H9 (cell line): ENCODE measurements around the gene SLC9A9. TPM values are rescaled to one million over a fixed set of nuclear protein-coding genes. Genes with fewer than 3 reads are reported as not detected.

Experiments
- DNase-seq: peaks from one replicate; pipeline ENCODE4 v3.0.0-alpha.2; 2017
- H2AFZ ChIP-seq: one replicate; pipeline ENCODE4 v1.6.1; 2013; ENCODE audit warnings: mild to moderate bottlenecking, low read length, control low read depth, moderate library complexity
- H2AK5ac ChIP-seq: 2 replicates; pipeline ENCODE4 v1.6.1; 2013; ENCODE audit warnings: low read length, control low read depth, mixed read lengths; ENCODE audit not compliant: insufficient read length
- H2BK120ac ChIP-seq: one replicate; pipeline ENCODE4 v1.6.1; 2013; ENCODE audit warnings: low read depth, mild to moderate bottlenecking, low read length, control low read depth, inconsistent platforms; ENCODE audit not compliant: poor library complexity, severe bottlenecking
- H2BK12ac ChIP-seq: 2 replicates; pipeline ENCODE4 v1.6.1; 2013; ENCODE audit warnings: low read length, control low read depth, mixed read lengths, low read depth; ENCODE audit not compliant: insufficient read length
- H2BK15ac ChIP-seq: 2 replicates; pipeline ENCODE4 v1.6.1; 2013; ENCODE audit warnings: low read depth, low read length, control low read depth
- H2BK20ac ChIP-seq: one replicate; pipeline ENCODE4 v1.6.1; 2013; ENCODE audit warnings: low read depth, mild to moderate bottlenecking, low read length, control low read depth, inconsistent platforms; ENCODE audit not compliant: poor library complexity, severe bottlenecking
- H2BK5ac ChIP-seq: 2 replicates; pipeline ENCODE4 v1.6.1; 2013; ENCODE audit warnings: low read length, control low read depth, mixed read lengths; ENCODE audit not compliant: insufficient read length
- H3K14ac ChIP-seq: 2 replicates; pipeline ENCODE4 v1.6.1; 2013; ENCODE audit warnings: low read length, control low read depth; ENCODE audit not compliant: insufficient read depth
- H3K18ac ChIP-seq: 2 replicates; pipeline ENCODE4 v1.6.1; 2013; ENCODE audit warnings: low read depth, mild to moderate bottlenecking, mixed read lengths, low read length, control low read depth; ENCODE audit not compliant: insufficient read length
- H3K23ac ChIP-seq: 2 replicates; pipeline ENCODE4 v1.6.1; 2013; ENCODE audit warnings: low read length, control low read depth, mixed read lengths, low read depth; ENCODE audit not compliant: insufficient read length
- H3K23me2 ChIP-seq: 2 replicates; pipeline ENCODE4 v1.6.1; 2013; ENCODE audit warnings: low read depth, mild to moderate bottlenecking, mixed read lengths, low read length, control low read depth; ENCODE audit not compliant: insufficient read length, poor library complexity, severe bottlenecking
- H3K27ac ChIP-seq: 2 replicates; pipeline ENCODE4 v1.5.1; 2013; ENCODE audit warnings: low read length, control low read depth, mixed read lengths, low read depth; ENCODE audit not compliant: insufficient read length
- H3K27me3 ChIP-seq: 2 replicates; pipeline ENCODE4 v1.6.1; 2013; ENCODE audit warnings: low read length, control low read depth, inconsistent platforms; ENCODE audit not compliant: insufficient read depth
- H3K4ac ChIP-seq: 2 replicates; pipeline ENCODE4 v1.6.1; 2013; ENCODE audit warnings: low read depth, mild to moderate bottlenecking, control low read depth, inconsistent platforms, low read length, moderate library complexity
- H3K4me1 ChIP-seq: 2 replicates; pipeline ENCODE4 v1.6.1; 2013; ENCODE audit warnings: low read length, control low read depth, inconsistent platforms; ENCODE audit not compliant: insufficient read depth
- H3K4me2 ChIP-seq: 2 replicates; pipeline ENCODE4 v1.6.1; 2013; ENCODE audit warnings: low read length, control low read depth, mixed read lengths; ENCODE audit not compliant: insufficient read length, insufficient read depth
- H3K56ac ChIP-seq: 2 replicates; pipeline ENCODE4 v1.6.1; 2013; ENCODE audit warnings: low read depth, mild to moderate bottlenecking, mixed read lengths, low read length, control low read depth; ENCODE audit not compliant: insufficient read length
- H3K79me1 ChIP-seq: 2 replicates; pipeline ENCODE4 v1.6.1; 2013; ENCODE audit warnings: low read depth, mild to moderate bottlenecking, moderate library complexity, low read length, control low read depth, inconsistent platforms; ENCODE audit not compliant: insufficient read depth, poor library complexity, severe bottlenecking
- H3K79me2 ChIP-seq: 2 replicates; pipeline ENCODE4 v1.6.1; 2013; ENCODE audit warnings: low read length, control low read depth, inconsistent platforms; ENCODE audit not compliant: insufficient read depth
- H3K9ac ChIP-seq: 2 replicates; pipeline ENCODE4 v1.6.1; 2013; ENCODE audit warnings: low read length, control low read depth, mixed read lengths; ENCODE audit not compliant: insufficient read length; ENCODE audit errors: extremely low read depth
- H3K9me3 ChIP-seq: one replicate; pipeline ENCODE4 v1.6.1; 2013; ENCODE audit warnings: low read depth, low read length, inconsistent platforms; ENCODE audit not compliant: control insufficient read depth
- H3T11ph ChIP-seq: one replicate; pipeline ENCODE4 v1.6.1; 2013; ENCODE audit warnings: mild to moderate bottlenecking, low read length, control low read depth, inconsistent platforms
- H4K20me1 ChIP-seq: one replicate; pipeline ENCODE4 v1.6.1; 2013; ENCODE audit not compliant: control insufficient read depth, insufficient read length, insufficient read depth
- H4K5ac ChIP-seq: 2 replicates; pipeline ENCODE4 v1.6.1; 2013; ENCODE audit warnings: low read depth, mild to moderate bottlenecking, mixed read lengths, low read length, control low read depth; ENCODE audit not compliant: insufficient read length
- H4K8ac ChIP-seq: replicated peaks from 2 replicates; pipeline ENCODE4 v1.6.1; 2013; ENCODE audit warnings: low read length, control low read depth, mixed read lengths, low read depth; ENCODE audit not compliant: insufficient read length
- H4K91ac ChIP-seq: 2 replicates; pipeline ENCODE4 v1.6.1; 2013; ENCODE audit warnings: low read depth, mild to moderate bottlenecking, moderate library complexity, mixed read lengths, low read length, control low read depth; ENCODE audit not compliant: insufficient read length
- H3K27ac Mint-ChIP-seq, 3 experiments: 2 replicates in 2 of 3; 3 replicates in 1 of 3; pipeline ENCODE4 v1.8.0; 2020 to 2021; ENCODE audit warnings: mixed read lengths in 3 of 3, mild to moderate bottlenecking in 1 of 3, moderate library complexity in 1 of 3
- H3K27me3 Mint-ChIP-seq: 2 replicates; pipeline ENCODE4 v1.8.0; 2021; ENCODE audit warnings: low read depth, mild to moderate bottlenecking, moderate library complexity, mixed read lengths
- H3K36me3 Mint-ChIP-seq, 3 experiments: 2 replicates in 2 of 3; 3 replicates in 1 of 3; pipeline ENCODE4 v1.8.0; 2020 to 2021; ENCODE audit warnings: low read depth in 3 of 3, mixed read lengths in 3 of 3; ENCODE audit not compliant: insufficient read depth in 1 of 3
- H3K4me1 Mint-ChIP-seq, 2 experiments: 2 replicates each; pipeline ENCODE4 v1.8.0; 2020; ENCODE audit warnings: mixed read lengths in 2 of 2
- H3K4me3 Mint-ChIP-seq, 2 experiments: 2 replicates in 1 of 2; 3 replicates in 1 of 2; pipeline ENCODE4 v1.8.0; 2020 to 2021; ENCODE audit warnings: mild to moderate bottlenecking in 2 of 2, mixed read lengths in 2 of 2, moderate library complexity in 1 of 2
- H3K9me3 Mint-ChIP-seq, 2 experiments: 2 replicates in 1 of 2; 3 replicates in 1 of 2; pipeline ENCODE4 v1.8.0; 2020; ENCODE audit warnings: mild to moderate bottlenecking in 2 of 2, mixed read lengths in 2 of 2, moderate library complexity in 1 of 2
- WGBS: extraction: QIAGEN DNeasy Blood & Tissue Kit; methylation state at CpG from one replicate; pipeline ENCODE4 v1.1.7; 2013; ENCODE audit warnings: missing lambda C conversion rate, low lambda C conversion rate, mixed read lengths; ENCODE audit not compliant: insufficient read length; ENCODE audit errors: extremely low coverage; 5-methylcytosine and 5-hydroxymethylcytosine counted together
- total RNA-seq: library from RNA; stranded (reverse); gene quantifications from 2 replicates; pipeline ENCODE4 v1.2.1, GENCODE V29; 2021
- TF ChIP-seq, protein P1 (sequence below): fragments of 200-600 bp; sonication (generic); conservative IDR thresholded peaks from 3 replicates; pipeline ENCODE4 v1.8.0; 2021; ENCODE audit warnings: antibody characterized with exemption, mild to moderate bottlenecking

The SLC9A9 gene
- total RNA-seq, 1 experiment from 2014 or later: 0.35 TPM

DNA sequence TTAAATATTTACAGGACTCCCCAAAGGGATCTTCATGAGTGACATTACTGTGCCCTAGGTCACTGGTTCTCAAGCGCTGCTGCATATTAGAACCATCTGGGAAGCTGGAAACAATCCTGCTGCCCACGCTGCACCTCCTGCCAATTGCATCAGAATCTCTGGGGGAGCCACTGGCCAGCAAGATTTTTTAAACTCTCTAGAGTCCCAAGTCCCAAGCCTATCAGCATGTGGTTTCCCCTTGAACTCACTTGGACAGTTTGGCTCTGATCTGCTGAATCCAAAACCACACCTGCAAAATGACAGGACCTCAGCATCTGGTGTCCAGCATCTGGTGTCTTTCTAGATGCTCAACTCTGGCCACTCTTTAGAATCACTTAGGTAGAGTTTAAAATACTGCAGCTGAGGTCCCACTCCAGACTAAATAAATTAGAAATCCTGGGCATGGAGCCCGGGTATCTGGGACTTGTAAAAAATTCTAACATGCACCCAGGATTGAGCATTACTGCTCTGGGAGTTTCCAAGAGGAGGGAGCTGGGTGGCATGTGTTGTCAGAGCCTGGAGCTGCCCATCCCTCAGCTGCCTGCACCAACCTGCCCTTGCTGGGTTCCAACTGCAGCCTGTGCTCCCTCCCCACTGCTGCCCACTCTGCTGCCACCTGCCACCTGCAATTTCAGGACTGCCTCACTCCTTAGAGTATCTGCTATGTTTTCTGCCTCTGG is 311.3 kb downstream of the SLC9A9 start:
- H2BK20ac ChIP-seq: no peak overlapping the region
- Mint-ChIP-seq H3K27me3 (no peaks in the 10 kb centered on the region; the same call in 1 of the 2 replicates), H3K9me3 (no peaks in the 10 kb centered on the region), H3K4me3 (no peak overlapping the region), H3K36me3 (no peaks in the 10 kb centered on the region), H3K27ac (no peak overlapping the region; a peak in 2 of 7 replicates), H3K4me1 (peaks cover 9% of the 10 kb centered on the region in 2 experiments)
- H2BK15ac ChIP-seq: no peak overlapping the region
- no peaks in the 10 kb centered on the region for H3K27me3 ChIP-seq
- H2BK12ac ChIP-seq: no peak overlapping the region
- H3K9me3 ChIP-seq: no peaks in the 10 kb centered on the region
- no peak for DNase-seq
- H4K8ac ChIP-seq: no peak overlapping the region
- H4K5ac ChIP-seq: no peak overlapping the region
- no peak overlapping the region for H3K4ac ChIP-seq
- H4K20me1 ChIP-seq: no peaks in the 10 kb centered on the region
- H3K56ac ChIP-seq: no peak overlapping the region
- TF ChIP-seq, protein P1, sequence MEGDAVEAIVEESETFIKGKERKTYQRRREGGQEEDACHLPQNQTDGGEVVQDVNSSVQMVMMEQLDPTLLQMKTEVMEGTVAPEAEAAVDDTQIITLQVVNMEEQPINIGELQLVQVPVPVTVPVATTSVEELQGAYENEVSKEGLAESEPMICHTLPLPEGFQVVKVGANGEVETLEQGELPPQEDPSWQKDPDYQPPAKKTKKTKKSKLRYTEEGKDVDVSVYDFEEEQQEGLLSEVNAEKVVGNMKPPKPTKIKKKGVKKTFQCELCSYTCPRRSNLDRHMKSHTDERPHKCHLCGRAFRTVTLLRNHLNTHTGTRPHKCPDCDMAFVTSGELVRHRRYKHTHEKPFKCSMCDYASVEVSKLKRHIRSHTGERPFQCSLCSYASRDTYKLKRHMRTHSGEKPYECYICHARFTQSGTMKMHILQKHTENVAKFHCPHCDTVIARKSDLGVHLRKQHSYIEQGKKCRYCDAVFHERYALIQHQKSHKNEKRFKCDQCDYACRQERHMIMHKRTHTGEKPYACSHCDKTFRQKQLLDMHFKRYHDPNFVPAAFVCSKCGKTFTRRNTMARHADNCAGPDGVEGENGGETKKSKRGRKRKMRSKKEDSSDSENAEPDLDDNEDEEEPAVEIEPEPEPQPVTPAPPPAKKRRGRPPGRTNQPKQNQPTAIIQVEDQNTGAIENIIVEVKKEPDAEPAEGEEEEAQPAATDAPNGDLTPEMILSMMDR: no peak
- no peak overlapping the region for H3K14ac ChIP-seq
- no peak overlapping the region for H2BK5ac ChIP-seq
- H3K4me1 ChIP-seq: no peaks in the 10 kb centered on the region
- H3K79me2 ChIP-seq: no peaks in the 10 kb centered on the region
- H3K23ac ChIP-seq: no peak overlapping the region
- no peak overlapping the region for H3K27ac ChIP-seq
- H3T11ph ChIP-seq: no peak overlapping the region
- H3K79me1 ChIP-seq: no peaks in the 10 kb centered on the region
- H4K91ac ChIP-seq: no peak overlapping the region
- H2BK120ac ChIP-seq: no peak overlapping the region
- no peak overlapping the region for H3K4me2 ChIP-seq
- no peak overlapping the region for H2AFZ ChIP-seq
- no peak overlapping the region for H3K18ac ChIP-seq
- no peak overlapping the region for H2AK5ac ChIP-seq
- H3K23me2 ChIP-seq: no peaks in the 10 kb centered on the region
- no peak overlapping the region for H3K9ac ChIP-seq
- WGBS: no CpG with 5 or more reads among the region's 3 CpGs
